ENCODE results near the gene EXOC3L1.

The EXOC3L1 gene

DNA sequence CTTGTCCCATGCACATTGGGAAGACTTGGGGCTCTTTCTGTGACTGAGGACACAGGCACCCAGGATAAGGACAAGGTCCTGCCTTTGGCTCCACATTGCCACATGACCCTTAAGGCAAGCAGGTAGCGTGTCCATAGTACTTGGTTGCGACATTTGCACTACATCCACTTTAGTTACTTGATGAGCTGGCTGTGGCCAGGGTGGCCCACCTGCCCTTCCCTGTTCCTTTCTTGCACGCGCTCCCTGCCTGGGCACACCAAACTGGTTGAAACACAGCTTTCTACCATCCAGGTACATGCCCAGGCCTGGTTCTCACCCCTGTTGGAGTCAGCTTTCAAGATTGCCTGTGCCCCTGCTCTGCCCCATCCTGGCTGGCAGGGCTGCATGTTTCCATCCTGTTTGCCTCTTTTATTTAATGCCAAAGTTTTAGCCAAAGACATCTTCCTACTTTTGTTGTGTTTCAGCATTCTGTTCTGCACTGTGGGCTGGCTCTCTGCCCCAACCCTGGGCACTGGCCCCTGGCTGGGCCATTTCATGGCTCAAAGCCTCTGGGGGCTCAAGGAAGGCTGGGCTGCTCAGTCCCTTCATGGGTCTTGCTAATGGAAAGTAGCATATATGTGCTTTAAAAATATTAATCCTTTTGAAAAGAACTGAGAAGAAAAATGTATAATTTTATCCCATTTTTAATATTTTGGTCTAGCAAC lies 42.3 kb downstream of the EXOC3L1 start:
- DNase-seq = no peak

DNA sequence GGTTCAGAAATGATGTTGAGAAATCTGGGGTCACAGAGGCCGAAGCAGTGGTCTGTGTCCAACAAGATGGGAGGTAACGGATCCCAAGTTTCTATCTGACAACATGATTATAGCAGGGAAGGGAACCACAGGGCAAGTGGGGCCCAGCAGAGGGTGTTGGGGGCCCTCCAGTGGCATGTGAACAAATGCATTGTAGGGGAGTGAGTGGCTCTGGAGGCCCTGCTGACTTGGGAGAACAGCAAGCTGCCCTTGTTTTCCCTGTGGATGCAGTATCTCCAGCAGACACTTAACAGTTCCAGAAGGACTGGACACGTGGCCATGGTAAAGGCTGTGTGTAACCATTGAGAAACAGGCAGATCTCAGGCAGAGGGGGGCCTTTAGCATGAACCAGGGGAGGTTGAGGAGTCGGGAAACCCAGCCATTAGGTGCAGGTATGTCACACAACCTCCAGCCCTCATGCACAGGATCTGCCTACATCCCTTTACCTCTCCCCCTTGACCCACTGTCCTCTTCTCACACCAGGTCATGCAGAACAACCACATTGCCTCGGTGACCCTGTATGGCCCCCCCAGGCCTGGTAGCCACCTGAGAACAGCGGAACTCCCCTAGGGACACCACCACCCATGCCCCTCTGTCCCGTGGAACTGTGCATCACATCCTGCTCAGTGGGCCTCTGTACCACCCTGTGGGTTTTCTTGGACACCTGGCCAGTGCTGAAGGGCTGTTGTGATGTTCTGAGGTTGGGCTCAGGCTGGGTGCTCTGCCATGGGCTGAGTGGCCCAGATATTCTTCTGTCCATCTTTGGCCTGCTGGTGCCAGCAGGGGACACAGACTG lies 43.2 kb downstream of the EXOC3L1 start:
- DNase-seq = no peak

DNA sequence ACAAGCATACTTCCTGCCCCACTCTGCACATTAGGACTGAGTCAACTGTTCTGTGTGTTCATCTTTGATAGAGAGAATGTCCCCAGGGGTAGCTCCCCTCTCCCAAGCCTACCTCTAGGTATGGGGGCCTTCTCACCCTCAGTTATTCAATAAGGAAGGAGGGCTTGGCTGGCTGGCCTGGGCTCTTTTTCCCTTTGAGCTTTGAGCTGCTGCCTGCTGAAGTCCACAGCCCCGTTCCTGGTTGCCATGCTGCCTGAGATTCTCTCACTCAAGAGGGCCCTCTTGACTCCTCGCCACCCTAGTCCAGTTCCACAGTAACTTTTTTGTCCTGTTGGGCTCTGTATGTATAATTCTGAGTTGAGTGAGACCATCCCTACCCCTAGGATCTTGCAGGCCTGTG lies 44.2 kb downstream of the EXOC3L1 start:
- DNase-seq = no peak

DNA sequence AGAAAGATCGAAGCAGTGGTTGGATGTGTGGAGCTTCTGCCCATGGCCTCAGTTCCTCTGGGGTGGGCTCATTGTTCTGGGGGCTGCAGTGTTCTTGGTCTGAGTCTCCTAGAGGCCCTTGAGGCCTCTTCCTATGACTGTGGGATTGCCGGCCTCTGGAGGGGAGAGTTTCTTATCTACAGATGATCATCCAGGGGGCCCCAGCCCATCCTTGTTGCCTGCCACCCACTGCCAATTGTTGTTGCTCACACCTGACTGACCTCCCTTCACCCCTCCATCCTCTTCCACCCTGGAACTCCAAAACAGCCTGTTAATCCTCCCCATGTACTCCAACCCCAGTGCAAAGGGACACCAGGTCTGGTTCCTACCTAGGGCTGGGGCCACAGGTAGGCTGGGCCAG lies 45.0 kb downstream of the EXOC3L1 start:
- DNase-seq = no peak

DNA sequence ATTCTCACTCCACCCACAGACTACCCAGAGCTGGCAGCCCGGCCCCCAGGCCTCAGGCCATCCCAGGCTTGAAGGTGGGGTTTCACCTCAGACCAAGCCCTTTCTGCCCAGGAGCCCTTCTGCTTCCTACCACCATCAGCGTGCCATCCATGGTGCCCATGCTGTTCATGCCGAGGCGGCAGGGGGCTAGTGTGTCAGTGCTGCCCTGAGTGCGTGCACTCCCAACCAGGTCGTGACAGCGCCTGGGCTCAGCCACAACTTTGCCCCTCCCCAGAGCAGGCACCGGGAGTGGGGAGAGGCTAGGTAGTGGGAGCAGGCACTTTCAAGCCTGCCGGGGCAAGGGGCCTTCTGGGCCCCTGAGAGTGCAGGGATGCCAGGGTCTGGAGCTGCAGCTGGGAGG lies 47.6 kb downstream of the EXOC3L1 start:
- DNase-seq = no peak

DNA sequence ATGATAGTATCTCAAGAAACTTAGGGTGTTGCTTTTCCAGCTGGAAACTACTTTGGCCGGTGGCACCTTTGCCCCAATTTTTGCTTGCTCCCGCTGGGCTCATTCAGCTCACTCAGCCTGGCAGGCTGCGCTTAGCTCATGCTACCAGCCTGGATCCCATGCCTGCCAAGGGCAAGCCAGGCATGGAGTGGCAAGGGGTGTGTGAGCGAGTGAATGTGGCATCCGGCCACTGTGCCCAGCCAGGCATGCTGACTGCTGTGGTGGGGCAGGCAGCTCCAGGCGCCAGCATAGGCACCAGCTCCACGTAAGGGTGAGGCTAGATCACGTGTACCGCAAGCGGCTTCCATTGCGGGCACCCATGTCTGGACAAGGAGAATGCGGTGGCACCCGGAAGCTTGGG lies 48.5 kb downstream of the EXOC3L1 start:
- DNase-seq = no peak

DNA sequence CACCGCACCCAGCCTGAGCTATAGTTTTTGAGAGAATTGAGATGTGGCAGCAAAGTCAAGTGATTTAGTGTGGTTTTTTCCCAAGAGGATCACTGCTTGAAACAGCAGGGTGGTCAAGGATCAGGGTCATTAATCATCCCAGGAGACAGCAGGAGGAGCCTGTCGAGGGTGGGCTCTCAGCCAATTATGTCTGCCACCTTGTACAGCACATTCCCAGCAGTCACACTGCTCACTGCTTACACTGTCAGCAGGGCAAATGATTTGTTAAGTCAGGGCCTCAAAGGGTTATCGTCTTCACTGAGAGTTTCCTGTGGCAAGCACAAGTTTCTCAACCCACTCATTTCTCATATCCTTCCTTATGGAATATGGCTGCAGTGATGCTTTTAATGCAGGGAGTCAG lies 52.3 kb downstream of the EXOC3L1 start:
- DNase-seq = no peak
